H1 (cell line): ENCODE results near the gene ADRM1. TPM values are rescaled to one million over a fixed set of nuclear protein-coding genes. Genes with fewer than 3 reads are reported as not detected.
A peak's percentile ranks its signal among the peaks of the same experiment; 100 is the strongest.

Experiments
- CTCF ChIA-PET: fragments of 300-600 bp; sonication (Branson Sonifier 250); formaldehyde crosslinking; loops from one replicate; lab custom pipeline; 2021; ENCODE audit not compliant: partially characterized antibody; lab: Charles Lee
- POLR2A ChIA-PET: fragments of 300-600 bp; sonication (Branson Sonifier 250); formaldehyde crosslinking; loops from one replicate; lab custom pipeline; 2021; ENCODE audit warnings: inconsistent platforms; ENCODE audit not compliant: partially characterized antibody; lab: Charles Lee
- DNase-seq, 2 experiments: peaks; one replicate each; pipeline versions ENCODE4 v3.0.0 to v3.0.0-alpha.2; 2010 to 2022; ENCODE audit warnings: low spot score in 2 of 2, low read depth in 1 of 2, mixed read lengths in 1 of 2
- FAIRE-seq: peaks from 2 replicates; lab custom pipeline; 2011; peaks lifted over from hg19 to GRCh38; lab: Jason Lieb, UNC
- H2AFZ ChIP-seq: 2 replicates; pipeline ENCODE4 v1.8.1; 2012; ENCODE audit warnings: low read length, inconsistent platforms
- H2AK5ac ChIP-seq: 2 replicates; pipeline ENCODE4 v1.6.1; 2013; ENCODE audit warnings: low read depth, low read length
- H2BK120ac ChIP-seq: replicated peaks from 2 replicates; pipeline ENCODE3; 2013; ENCODE audit warnings: low read depth, low read length, inconsistent platforms
- H2BK12ac ChIP-seq: 2 replicates; pipeline ENCODE4 v1.6.1; 2013; ENCODE audit warnings: low read depth, low read length
- H2BK15ac ChIP-seq: 2 replicates; pipeline ENCODE4 v1.6.1; 2013; ENCODE audit warnings: low read length
- H2BK20ac ChIP-seq: 2 replicates; pipeline ENCODE4 v1.6.1; 2013; ENCODE audit warnings: low read length
- H2BK5ac ChIP-seq: 2 replicates; pipeline ENCODE4 v1.6.1; 2013; ENCODE audit warnings: low read depth, low read length
- H3K14ac ChIP-seq: 2 replicates; pipeline ENCODE4 v1.6.1; 2013; ENCODE audit warnings: inconsistent platforms; ENCODE audit not compliant: insufficient read length
- H3K18ac ChIP-seq: 2 replicates; pipeline ENCODE4 v1.6.1; 2013; ENCODE audit warnings: low read length; ENCODE audit errors: extremely low read depth
- H3K23ac ChIP-seq: 2 replicates; pipeline ENCODE4 v1.6.1; 2013; ENCODE audit warnings: inconsistent platforms; ENCODE audit not compliant: insufficient read length
- H3K23me2 ChIP-seq: 2 replicates; pipeline ENCODE4 v1.6.1; 2013; ENCODE audit warnings: low read depth, low read length
- H3K27ac ChIP-seq: 2 replicates; pipeline ENCODE4 v1.6.1; 2011; ENCODE audit warnings: low read depth, low read length, inconsistent platforms
- H3K27me3 ChIP-seq, 4 experiments: replicated peaks in 1 of 4; 1 replicate in 1 of 4; 2 replicates in 3 of 4; pipeline versions ENCODE4 v1.6.1 to v1.8.1; 2011 to 2013; ENCODE audit warnings: low read length in 3 of 4, mild to moderate bottlenecking in 3 of 4, inconsistent platforms in 2 of 4, mixed read lengths in 2 of 4, moderate library complexity in 1 of 4; ENCODE audit not compliant: control insufficient read depth in 3 of 4, insufficient read depth in 3 of 4; ENCODE audit errors: extremely low read depth in 1 of 4
- H3K36me3 ChIP-seq, 4 experiments: 2 replicates each; pipeline versions ENCODE4 v1.6.1 to v1.8.1; 2011 to 2013; ENCODE audit warnings: mild to moderate bottlenecking in 4 of 4, low read length in 3 of 4, moderate library complexity in 2 of 4, control low read depth in 1 of 4, inconsistent platforms in 1 of 4; ENCODE audit not compliant: insufficient read depth in 4 of 4, control insufficient read depth in 2 of 4
- H3K4ac ChIP-seq: replicated peaks from 2 replicates; pipeline ENCODE3; 2013; ENCODE audit warnings: low read length, low read depth, mixed read lengths, inconsistent platforms; ENCODE audit not compliant: insufficient read length
- H3K4me1 ChIP-seq, 4 experiments: replicated peaks in 1 of 4; 1 replicate in 1 of 4; 2 replicates in 3 of 4; pipeline versions ENCODE4 v1.6.1 to v1.8.1; 2011 to 2013; ENCODE audit warnings: low read length in 3 of 4, inconsistent platforms in 2 of 4, mixed read lengths in 1 of 4; ENCODE audit not compliant: insufficient read depth in 4 of 4, control insufficient read depth in 3 of 4
- H3K4me2 ChIP-seq, 2 experiments: 2 replicates each; pipeline versions ENCODE4 v1.6.1 to v1.8.1; 2011 to 2013; ENCODE audit warnings: low read depth in 2 of 2, low read length in 2 of 2, control low read depth in 1 of 2, inconsistent platforms in 1 of 2, mild to moderate bottlenecking in 1 of 2; ENCODE audit not compliant: insufficient read depth in 1 of 2
- H3K4me3 ChIP-seq, 4 experiments: fragments of 200-600, 300-600 bp in 1 of 4; sonication (generic), shearing (Covaris generic), sonication (Bioruptor Twin) in 1 of 4; 2 replicates each; pipeline versions ENCODE4 v1.5.1 to v1.8.1; 2011 to 2016; ENCODE audit warnings: low read length in 4 of 4, low read depth in 3 of 4, control low read depth in 2 of 4, inconsistent platforms in 2 of 4, mild to moderate bottlenecking in 2 of 4, mixed read lengths in 1 of 4, moderate library complexity in 1 of 4; ENCODE audit not compliant: insufficient read depth in 2 of 4; ENCODE audit errors: extremely low read depth in 1 of 4
- H3K56ac ChIP-seq: replicated peaks from 2 replicates; pipeline ENCODE3; 2013; ENCODE audit warnings: low read depth, mild to moderate bottlenecking, mixed read lengths, low read length, inconsistent platforms; ENCODE audit not compliant: insufficient read length
- H3K79me1 ChIP-seq: 2 replicates; pipeline ENCODE4 v1.6.1; 2013; ENCODE audit warnings: low read depth, low read length, control low read depth
- H3K79me2 ChIP-seq, 2 experiments: 2 replicates each; pipeline versions ENCODE4 v1.6.1 to v1.8.1; 2012 to 2013; ENCODE audit warnings: low read length in 2 of 2, mild to moderate bottlenecking in 2 of 2, inconsistent platforms in 1 of 2; ENCODE audit not compliant: insufficient read depth in 2 of 2, control insufficient read depth in 1 of 2
- H3K9ac ChIP-seq, 4 experiments: replicated peaks in 1 of 4; 1 replicate in 1 of 4; 2 replicates in 3 of 4; pipeline versions ENCODE4 v1.6.1 to v1.8.1; 2011 to 2013; ENCODE audit warnings: low read depth in 3 of 4, low read length in 3 of 4, control low read depth in 2 of 4, mild to moderate bottlenecking in 2 of 4, moderate library complexity in 2 of 4, inconsistent platforms in 1 of 4; ENCODE audit errors: extremely low read depth in 1 of 4
- H3K9me3 ChIP-seq, 2 experiments: 2 replicates each; pipeline versions ENCODE4 v1.6.1 to v1.8.1; 2012 to 2013; ENCODE audit warnings: mild to moderate bottlenecking in 2 of 2, moderate library complexity in 2 of 2, control low read depth in 1 of 2, inconsistent platforms in 1 of 2, low read depth in 1 of 2, low read length in 1 of 2, mixed read lengths in 1 of 2; ENCODE audit not compliant: insufficient read depth in 2 of 2
- H4K20me1 ChIP-seq, 2 experiments: replicated peaks in 1 of 2; 2 replicates each; pipeline versions ENCODE3 to v1.8.1; 2011 to 2013; ENCODE audit warnings: inconsistent platforms in 2 of 2, low read length in 2 of 2, mild to moderate bottlenecking in 1 of 2; ENCODE audit not compliant: insufficient read depth in 2 of 2, control insufficient read depth in 1 of 2
- H4K5ac ChIP-seq: 2 replicates; pipeline ENCODE4 v1.6.1; 2013; ENCODE audit warnings: low read length, low read depth, mixed read lengths, inconsistent platforms; ENCODE audit not compliant: insufficient read length
- H4K8ac ChIP-seq: 2 replicates; pipeline ENCODE4 v1.8.0; 2013; ENCODE audit warnings: mild to moderate bottlenecking, moderate library complexity, low read length, inconsistent platforms; ENCODE audit not compliant: insufficient read depth; ENCODE audit errors: extremely low read depth
- H4K91ac ChIP-seq: replicated peaks from 2 replicates; pipeline ENCODE3; 2013; ENCODE audit warnings: low read length, mixed read lengths, inconsistent platforms; ENCODE audit not compliant: insufficient read length
- CBX5 ChIP-seq: fragments of 300-800, 300-1000 bp; sonication (generic); IDR thresholded peaks from 2 replicates; pipeline ENCODE4 v1.7.1; 2016; ENCODE audit warnings: antibody characterized with exemption, low read length, low read depth
- CBX8 ChIP-seq: fragments of 300-800, 300-1000 bp; sonication (generic); IDR thresholded peaks from 2 replicates; pipeline ENCODE4 v1.7.1; 2016; ENCODE audit warnings: low read depth, low read length, borderline replicate concordance
- CEBPB ChIP-seq: IDR thresholded peaks from 2 replicates; pipeline ENCODE4 v1.6.1; 2012; ENCODE audit warnings: low read depth, low read length
- EGR1 ChIP-seq: IDR thresholded peaks from 2 replicates; pipeline ENCODE4 v1.6.1; 2011; ENCODE audit warnings: low read depth, low read length, borderline replicate concordance
- HDAC6 ChIP-seq: IDR thresholded peaks from one replicate; pipeline ENCODE4 v1.7.1; 2012; ENCODE audit warnings: low read depth, mild to moderate bottlenecking, inconsistent platforms, low read length, moderate library complexity
- JUN ChIP-seq: IDR thresholded peaks from 2 replicates; pipeline ENCODE4 v1.6.1; 2011; ENCODE audit warnings: low read depth, mild to moderate bottlenecking, improper control_type of control experiment, low read length
- KDM1A ChIP-seq: fragments of 200-600, 300-600 bp; sonication (generic); IDR thresholded peaks from 2 replicates; pipeline ENCODE4 v1.7.1; 2016; ENCODE audit warnings: mild to moderate bottlenecking, low read length, borderline replicate concordance
- PHF8 ChIP-seq: fragments of 200-600 bp; sonication (generic); conservative IDR thresholded peaks from 2 replicates; pipeline ENCODE4 v1.7.1; 2012; ENCODE audit warnings: low read depth, mild to moderate bottlenecking, inconsistent platforms, low read length, moderate library complexity
- POU5F1 ChIP-seq: IDR thresholded peaks from 2 replicates; pipeline ENCODE4 v1.6.1; 2011; ENCODE audit warnings: low read depth, mild to moderate bottlenecking, low read length, moderate library complexity
- SAP30 ChIP-seq: fragments of 300-600 bp; sonication (generic); IDR thresholded peaks from 2 replicates; pipeline ENCODE4 v1.7.1; 2012; ENCODE audit warnings: low read length, moderate library complexity, mild to moderate bottlenecking, inconsistent platforms; ENCODE audit not compliant: insufficient read depth, insufficient replicate concordance
- SRF ChIP-seq: IDR thresholded peaks from 2 replicates; pipeline ENCODE4 v1.6.1; 2011; ENCODE audit warnings: mild to moderate bottlenecking, low read depth, low read length, moderate library complexity
- TAF7 ChIP-seq: optimal IDR thresholded peaks from 2 replicates; pipeline ENCODE3; 2011; ENCODE audit warnings: low read depth, mild to moderate bottlenecking, inconsistent platforms, low read length, moderate library complexity, borderline replicate concordance
- WGBS, 2 experiments: shearing (Covaris generic) in 1 of 2; methylation state at CpG; one replicate each; pipeline versions ENCODE4 v1.1.6 to v1.1.7; 2013 to 2015; ENCODE audit warnings: low lambda C conversion rate in 2 of 2, mixed read lengths in 2 of 2, inconsistent platforms in 1 of 2, low coverage in 1 of 2, missing lambda C conversion rate in 1 of 2; ENCODE audit not compliant: insufficient replicate concordance in 2 of 2, insufficient coverage in 1 of 2, insufficient read length in 1 of 2; ENCODE audit errors: extremely low coverage in 1 of 2, missing lambda C conversion rate in 1 of 2; 5-methylcytosine and 5-hydroxymethylcytosine counted together
- polyA plus RNA-seq, 7 experiments: library from polyadenylated mRNA; depleted of rRNA in 3 of 7; stranded (reverse) in 5 of 7; unstranded in 2 of 7; fragments of >200 nt in 5 of 7; fragments of 200-250 nt in 2 of 7; gene quantifications; 1 replicate in 5 of 7; 2 replicates in 1 of 7; 4 replicates in 1 of 7; pipeline versions ENCODE4 v1.2.1 to v1.2.3, GENCODE V29; 2011 to 2013; ENCODE audit warnings: missing spikeins in 2 of 7, mixed read lengths in 2 of 7
- total RNA-seq: library from RNA; stranded (reverse); fragmentation: NEBNext Ultra II Directional; extraction: Animal tissue kit (Norgen Biotek cat#: 25700); gene quantifications from 2 replicates; pipeline ENCODE4 v1.2.1, GENCODE V29; 2021

The ADRM1 gene
- total and polyA plus RNA-seq, 2 of the 8 experiments (the other 6 are each of a cell fraction or from before 2014, with no cell fraction given), result 126 to 214 TPM

- Histone ChIP-seq H4K8ac (no peak overlapping the region; the same call in 1 of the 2 replicates), H2BK120ac (no peak overlapping the region), H2BK15ac (peak overlapping the region; percentile 92; the same call in 1 of the 2 replicates), H3K4ac (no peak overlapping the region), H3K9ac (no peak overlapping the region), H4K20me1 (peaks cover 0 to 23% of the 10 kb centered on the region in 2 experiments), H4K5ac (no peak overlapping the region), H2BK20ac (no peak overlapping the region), H3K23ac (no peak overlapping the region), H2AFZ (no peak overlapping the region), H3K9me3 (no peaks in the 10 kb centered on the region), H3K27me3 (no peaks in the 10 kb centered on the region), H2BK12ac (no peak overlapping the region), H2AK5ac (no peak overlapping the region), H3K27ac (no peak overlapping the region), H3K79me2 (peaks cover 12 to 74% of the 10 kb centered on the region in 2 experiments; a peak in 3 of 4 replicates), H3K14ac (no peak overlapping the region), H3K56ac (no peak overlapping the region), H3K36me3 (peaks cover 4 to 23% (median 11%) of the 10 kb centered on the region in 4 experiments; a peak in 5 of 8 replicates), H3K23me2 (no peaks in the 10 kb centered on the region), H3K4me3 (no peak overlapping the region), H4K91ac (peak overlapping the region; percentile 6), H3K4me1 (peaks cover 3 to 55% (median 42%) of the 10 kb centered on the region in 4 experiments), H3K79me1 (peaks cover 30% of the 10 kb centered on the region), H2BK5ac (peak overlapping the region; percentile 73), H3K18ac (no peak overlapping the region; the same call in 1 of the 2 replicates), H3K4me2 (no peak overlapping the region)
- FAIRE-seq (no peak), DNase-seq (no peak)
- ChIA-PET CTCF (interaction anchor here (0.7 to 3.6 kb wide), 8 partner anchors 8 to 215 kb away, joined by 3 to 30 read pairs (median 8); partner anchors contain the start of gene LAMA5), POLR2A (interaction anchor here (0.5 to 10.4 kb wide), 18 partner anchors 8 to 308 kb away, joined by 3 to 114 read pairs (median 5); partner anchors contain the start of genes LAMA5 and RPS21)
- TF ChIP-seq TAF7 (no peak), POU5F1 (no peak), SRF (no peak), HDAC6 (no peak), JUN (no peak), CEBPB (no peak), PHF8 (no peak), KDM1A (no peak), CBX5 (no peak), EGR1 (no peak), SAP30 (no peak), CBX8 (no peak)
- WGBS, 2 experiments, result 82% methylated on average over 17 of the region's 17 CpGs; no CpG with 5 or more reads in 1 of the 2 experiments
Observed at GRCh38 chr20:62356589-62357186, 53.9 kb downstream of the ADRM1 start.
